Upper lobe of left lung (tissue), 6 donors: ENCODE measurements around the gene CD5L. TPM values are rescaled to one million over a fixed set of nuclear protein-coding genes. Genes with fewer than 3 reads are reported as not detected.

Experiments
- ATAC-seq, 2 donors: fragments of 200-7000 bp; cut with Tn5 transposase; one replicate each; pipeline ENCODE4 v1.9.1; 2022; ENCODE audit warnings: mild to moderate bottlenecking in 2 of 2, moderate library complexity in 2 of 2; ENCODE audit not compliant: low FRiP score in 2 of 2
- DNase-seq, 2 donors: peaks; one replicate each; pipeline ENCODE4 v3.0.0-alpha.2; 2019 to 2020
- H3K27ac ChIP-seq, 4 donors: fragments of 200-600 bp; sonication (generic); one replicate each; pipeline ENCODE4 v1.5.1; 2016 to 2019
- H3K27me3 ChIP-seq, 4 donors: fragments of 200-600 bp; sonication (generic); one replicate each; pipeline ENCODE4 v1.5.1; 2017 to 2019
- H3K36me3 ChIP-seq, 4 donors: fragments of 200-600 bp; sonication (generic); one replicate each; pipeline ENCODE4 v1.5.1; 2016 to 2019
- H3K4me1 ChIP-seq, 4 donors: fragments of 200-600 bp; sonication (generic); one replicate each; pipeline ENCODE4 v1.5.1; 2018 to 2019
- H3K4me3 ChIP-seq, 4 donors: fragments of 200-600 bp; sonication (generic); one replicate each; pipeline ENCODE4 v1.5.1; 2017 to 2019; ENCODE audit warnings: mild to moderate bottlenecking in 2 of 4, moderate library complexity in 1 of 4
- H3K9me3 ChIP-seq, 4 donors: fragments of 200-600 bp; sonication (generic); one replicate each; pipeline ENCODE4 v1.5.1; 2018 to 2019
- EP300 ChIP-seq, 4 donors: sonication (generic); formaldehyde crosslinking; IDR thresholded peaks; one replicate each; pipeline ENCODE4 v1.5.1; 2017; ENCODE audit warnings: antibody characterized with exemption in 4 of 4, control low read depth in 2 of 4
- POLR2A ChIP-seq, 4 donors: fragments of 450-650 bp; IDR thresholded peaks; one replicate each; pipeline ENCODE4 v1.5.1; 2016 to 2017; ENCODE audit warnings: antibody characterized with exemption in 4 of 4, mild to moderate bottlenecking in 2 of 4
- POLR2AphosphoS5 ChIP-seq, 2 donors: sonication (generic); formaldehyde crosslinking; IDR thresholded peaks; one replicate each; pipeline ENCODE4 v1.5.1; 2017; ENCODE audit warnings: antibody characterized with exemption in 2 of 2
- WGBS, 2 donors: methylation state at CpG; one replicate each; pipeline ENCODE4 v1.1.5; 2017 to 2018; 5-methylcytosine and 5-hydroxymethylcytosine counted together
- total RNA-seq, 6 donors: library from RNA; depleted of rRNA in 4 of 6; stranded (reverse); fragments of >200 nt in 4 of 6; gene quantifications; one replicate each; pipeline versions ENCODE4 v1.1.0 to v1.2.1, GENCODE V29; 2016 to 2021
- TF ChIP-seq, protein P1 (sequence below), 6 experiments: fragments of 450-650 bp in 4 of 6; fragments of 200-600 bp in 2 of 6; sonication (generic) in 2 of 6; IDR thresholded peaks; one replicate each; pipeline ENCODE4 v1.5.1; 2016 to 2019; ENCODE audit warnings: antibody characterized with exemption in 6 of 6
- donor health status: DM: no; HTN: no; CAD: no; lungs with moderate emphysema.
- donor health status: DM: no; HTN: yes; CAD: no; lungs with severe emphysema.

CD5L gene
- total RNA-seq, 6 donors from 2014 or later, result 1.4 to 5.2 (median 3.4) TPM

DNA sequence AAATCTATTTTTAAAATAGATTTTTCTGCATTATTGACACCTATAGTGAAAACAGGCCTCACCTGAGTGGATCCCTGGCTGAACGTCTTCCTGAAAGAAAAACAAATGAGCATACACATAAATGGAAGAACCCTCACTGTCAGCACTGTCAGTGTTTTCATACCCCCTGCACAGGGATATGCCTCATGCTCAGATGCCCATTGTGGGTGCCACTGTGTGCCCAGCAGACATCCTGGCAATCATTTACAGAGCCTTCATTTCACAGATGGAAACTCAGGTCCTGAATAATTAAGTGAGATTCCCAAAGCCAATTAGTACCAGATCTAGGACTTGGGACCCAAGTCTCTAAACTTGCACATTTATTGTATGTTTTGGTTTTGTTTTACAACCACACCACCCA lies 41.6 kb downstream of the CD5L start:
- WGBS, 2 donors, result 70 to 83% methylated on average over 1 of the region's 1 CpG
- Histone ChIP-seq H3K27me3 (no peaks in the 10 kb centered on the region), H3K36me3 (no peaks in the 10 kb centered on the region), H3K4me3 (no peak overlapping the region), H3K9me3 (no peaks in the 10 kb centered on the region), H3K27ac (no peak overlapping the region), H3K4me1 (no peaks in the 10 kb centered on the region)
- TF ChIP-seq POLR2A (IDR thresholded peaks at IDR 0.05) (no peak), EP300 (IDR thresholded peaks at IDR 0.05) (no peak), POLR2AphosphoS5 (IDR thresholded peaks at IDR 0.05) (no peak)
- TF ChIP-seq, protein P1, sequence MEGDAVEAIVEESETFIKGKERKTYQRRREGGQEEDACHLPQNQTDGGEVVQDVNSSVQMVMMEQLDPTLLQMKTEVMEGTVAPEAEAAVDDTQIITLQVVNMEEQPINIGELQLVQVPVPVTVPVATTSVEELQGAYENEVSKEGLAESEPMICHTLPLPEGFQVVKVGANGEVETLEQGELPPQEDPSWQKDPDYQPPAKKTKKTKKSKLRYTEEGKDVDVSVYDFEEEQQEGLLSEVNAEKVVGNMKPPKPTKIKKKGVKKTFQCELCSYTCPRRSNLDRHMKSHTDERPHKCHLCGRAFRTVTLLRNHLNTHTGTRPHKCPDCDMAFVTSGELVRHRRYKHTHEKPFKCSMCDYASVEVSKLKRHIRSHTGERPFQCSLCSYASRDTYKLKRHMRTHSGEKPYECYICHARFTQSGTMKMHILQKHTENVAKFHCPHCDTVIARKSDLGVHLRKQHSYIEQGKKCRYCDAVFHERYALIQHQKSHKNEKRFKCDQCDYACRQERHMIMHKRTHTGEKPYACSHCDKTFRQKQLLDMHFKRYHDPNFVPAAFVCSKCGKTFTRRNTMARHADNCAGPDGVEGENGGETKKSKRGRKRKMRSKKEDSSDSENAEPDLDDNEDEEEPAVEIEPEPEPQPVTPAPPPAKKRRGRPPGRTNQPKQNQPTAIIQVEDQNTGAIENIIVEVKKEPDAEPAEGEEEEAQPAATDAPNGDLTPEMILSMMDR (IDR thresholded peaks at IDR 0.05), result no peak
- DNase-seq (no peak), ATAC-seq (no peak)

DNA sequence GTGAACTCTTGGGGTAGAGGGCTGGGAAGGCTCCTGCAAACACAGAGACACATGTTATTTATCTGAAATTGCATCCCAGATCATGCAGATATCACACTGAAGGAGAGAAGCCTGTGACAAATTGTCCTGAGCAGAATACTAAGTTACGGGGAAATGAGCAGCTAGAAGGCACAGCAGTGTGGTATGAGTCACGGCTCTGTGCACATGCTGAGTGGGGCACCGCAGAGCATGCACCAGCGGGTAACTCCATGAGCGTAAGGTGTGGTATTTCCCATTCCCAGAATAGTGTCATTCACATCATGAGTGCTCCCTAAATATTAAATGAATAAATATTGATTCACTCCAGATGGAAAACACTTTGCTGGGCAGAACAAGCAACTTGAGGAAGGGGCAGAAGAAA lies 43.4 kb downstream of the CD5L start:
- Histone ChIP-seq H3K27ac (no peak overlapping the region), H3K9me3 (peaks cover 0 to 2% (median 0%) of the 10 kb centered on the region in 4 donors), H3K36me3 (no peaks in the 10 kb centered on the region), H3K4me3 (no peak overlapping the region), H3K4me1 (no peaks in the 10 kb centered on the region), H3K27me3 (no peaks in the 10 kb centered on the region)
- WGBS, 2 donors, result 42 to 88% methylated on average over 5 of the region's 5 CpGs
- TF ChIP-seq POLR2A (IDR thresholded peaks at IDR 0.05), result no peak
- TF ChIP-seq, protein P1 (IDR thresholded peaks at IDR 0.05), result no peak
- no peak for TF ChIP-seq POLR2AphosphoS5 (IDR thresholded peaks at IDR 0.05)
- TF ChIP-seq EP300 (IDR thresholded peaks at IDR 0.05), result no peak
- DNase-seq, result peak in 1 of 2 donors; percentile 52
- ATAC-seq, result peak in 1 of 2 donors; percentile 79

DNA sequence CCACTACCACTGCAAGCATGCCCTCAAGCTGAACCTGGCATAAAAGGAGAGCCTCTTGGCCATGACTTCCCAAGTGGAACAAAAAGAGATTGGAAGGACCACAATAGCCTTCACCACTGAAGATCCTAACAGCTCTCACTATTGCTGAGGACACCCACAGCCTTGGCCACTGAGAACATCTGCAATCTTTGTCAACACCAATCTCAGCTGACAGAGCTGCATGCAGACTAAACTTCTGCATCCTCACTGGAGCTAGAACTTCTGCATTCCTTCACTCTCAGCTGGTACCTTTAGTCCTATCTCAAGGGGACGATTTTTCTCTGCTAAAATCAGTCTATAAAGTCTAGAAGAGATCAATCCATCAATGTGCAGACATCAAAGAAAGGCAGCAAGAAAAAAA lies 56.4 kb downstream of the CD5L start:
- no peak for ATAC-seq
- 15 to 19% methylated on average over 1 of the region's 1 CpG for WGBS, 2 donors
- Histone ChIP-seq H3K27me3 (no peaks in the 10 kb centered on the region), H3K36me3 (no peaks in the 10 kb centered on the region), H3K27ac (no peak overlapping the region), H3K4me3 (no peak overlapping the region), H3K4me1 (no peaks in the 10 kb centered on the region), H3K9me3 (no peaks in the 10 kb centered on the region)
- DNase-seq, result no peak
- TF ChIP-seq POLR2AphosphoS5 (IDR thresholded peaks at IDR 0.05), result no peak
- TF ChIP-seq, protein P1 (IDR thresholded peaks at IDR 0.05), result no peak
- no peak for TF ChIP-seq POLR2A (IDR thresholded peaks at IDR 0.05)
- TF ChIP-seq EP300 (IDR thresholded peaks at IDR 0.05), result no peak

DNA sequence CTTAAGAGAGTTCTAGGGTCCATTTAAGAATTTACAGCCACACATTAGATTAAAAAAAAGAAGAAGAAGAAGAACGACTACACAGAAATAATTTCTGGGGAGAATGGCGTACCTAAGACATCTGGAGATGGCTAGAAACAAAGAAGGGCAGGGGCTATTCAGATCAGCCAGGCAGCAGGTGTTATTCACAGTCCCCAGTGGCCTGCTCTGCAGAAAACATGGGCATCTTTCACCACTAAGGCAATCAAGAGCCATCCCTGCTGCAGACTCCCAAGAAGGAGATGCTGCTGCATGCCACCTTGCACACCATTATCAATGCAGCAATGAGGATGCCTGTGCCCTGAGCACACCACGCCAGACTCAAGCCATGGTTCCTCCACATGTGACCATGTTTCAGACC lies 56.8 kb downstream of the CD5L start:
- TF ChIP-seq POLR2A (IDR thresholded peaks at IDR 0.05) (no peak), EP300 (IDR thresholded peaks at IDR 0.05) (no peak), POLR2AphosphoS5 (IDR thresholded peaks at IDR 0.05) (no peak)
- TF ChIP-seq, protein P1 (IDR thresholded peaks at IDR 0.05), result no peak
- Histone ChIP-seq H3K27me3 (no peaks in the 10 kb centered on the region), H3K4me3 (no peak overlapping the region), H3K4me1 (no peaks in the 10 kb centered on the region), H3K9me3 (no peaks in the 10 kb centered on the region), H3K36me3 (no peaks in the 10 kb centered on the region), H3K27ac (no peak overlapping the region)
- ATAC-seq (no peak), DNase-seq (no peak)
- whole genome bisulfite sequencing, 2 donors, result 72 to 79% methylated on average over 3 of the region's 3 CpGs

DNA sequence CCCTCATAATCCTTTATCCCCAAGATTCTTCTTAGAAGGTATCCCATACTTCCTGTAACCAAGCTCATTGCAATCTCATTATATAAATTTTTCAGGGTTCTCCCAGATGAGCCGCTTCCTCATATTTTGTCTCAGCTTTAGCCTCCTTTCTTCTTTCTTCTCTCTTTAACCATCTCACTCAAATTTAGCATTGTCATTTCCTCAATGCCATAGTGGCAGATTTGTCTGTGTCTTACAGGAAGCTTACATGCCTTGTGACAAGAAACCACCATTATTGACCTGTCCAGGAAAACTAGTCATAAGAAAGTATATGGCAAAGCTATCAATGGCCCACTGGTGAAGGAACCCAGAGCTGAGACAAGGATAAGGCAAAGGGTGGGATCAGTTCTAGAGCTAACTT lies 58.7 kb downstream of the CD5L start:
- Histone ChIP-seq H3K36me3 (no peaks in the 10 kb centered on the region), H3K4me3 (no peak overlapping the region), H3K27me3 (no peaks in the 10 kb centered on the region), H3K4me1 (no peaks in the 10 kb centered on the region), H3K9me3 (no peaks in the 10 kb centered on the region), H3K27ac (no peak overlapping the region)
- ATAC-seq (no peak), DNase-seq (no peak)
- TF ChIP-seq POLR2AphosphoS5 (IDR thresholded peaks at IDR 0.05), result no peak
- no peak for TF ChIP-seq EP300 (IDR thresholded peaks at IDR 0.05)
- TF ChIP-seq, protein P1 (IDR thresholded peaks at IDR 0.05), result no peak
- TF ChIP-seq POLR2A (IDR thresholded peaks at IDR 0.05), result no peak
- 54 to 86% methylated on average over 1 of the region's 1 CpG for WGBS, 2 donors
